ENCODE data around the gene MEOX1.

MEOX1 gene

GRCh38 chr17:43661699-43662412 lies at the start of gene MEOX1:
MEOX1 (minus strand) TSS chr17:43661922; CDS start chr17:43661534, 388 bp downstream.
- Histone ChIP-seq H3K4me1 (ENCODE audit: control insufficient read depth in 1 of 2, insufficient read depth in 1 of 2, low read depth in 1 of 2, low read length in 1 of 2) (no peaks in the 10 kb centered on the region), H3K27ac (no peak within 1 kb of the TSS), H3K9me3 (no peaks in the 10 kb centered on the region), H3K36me3 (no peaks in the 10 kb centered on the region), H3K4me3 (ENCODE audit: low read depth in 1 of 2, low read length in 1 of 2) (no peak within 1 kb of the TSS), H3K27me3 (peaks cover 27% of the 10 kb centered on the region)
- TF ChIP-seq, protein P1, sequence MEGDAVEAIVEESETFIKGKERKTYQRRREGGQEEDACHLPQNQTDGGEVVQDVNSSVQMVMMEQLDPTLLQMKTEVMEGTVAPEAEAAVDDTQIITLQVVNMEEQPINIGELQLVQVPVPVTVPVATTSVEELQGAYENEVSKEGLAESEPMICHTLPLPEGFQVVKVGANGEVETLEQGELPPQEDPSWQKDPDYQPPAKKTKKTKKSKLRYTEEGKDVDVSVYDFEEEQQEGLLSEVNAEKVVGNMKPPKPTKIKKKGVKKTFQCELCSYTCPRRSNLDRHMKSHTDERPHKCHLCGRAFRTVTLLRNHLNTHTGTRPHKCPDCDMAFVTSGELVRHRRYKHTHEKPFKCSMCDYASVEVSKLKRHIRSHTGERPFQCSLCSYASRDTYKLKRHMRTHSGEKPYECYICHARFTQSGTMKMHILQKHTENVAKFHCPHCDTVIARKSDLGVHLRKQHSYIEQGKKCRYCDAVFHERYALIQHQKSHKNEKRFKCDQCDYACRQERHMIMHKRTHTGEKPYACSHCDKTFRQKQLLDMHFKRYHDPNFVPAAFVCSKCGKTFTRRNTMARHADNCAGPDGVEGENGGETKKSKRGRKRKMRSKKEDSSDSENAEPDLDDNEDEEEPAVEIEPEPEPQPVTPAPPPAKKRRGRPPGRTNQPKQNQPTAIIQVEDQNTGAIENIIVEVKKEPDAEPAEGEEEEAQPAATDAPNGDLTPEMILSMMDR (IDR thresholded peaks at IDR 0.05), result no peak

- Histone ChIP-seq H3K9me3 (no peaks in the 10 kb centered on the region), H3K27ac (no peak overlapping the region), H3K27me3 (peaks cover 46% of the 10 kb centered on the region), H3K36me3 (no peaks in the 10 kb centered on the region), H3K4me3 (ENCODE audit: low read depth in 1 of 2, low read length in 1 of 2) (no peak overlapping the region), H3K4me1 (ENCODE audit: control insufficient read depth in 1 of 2, insufficient read depth in 1 of 2, low read depth in 1 of 2, low read length in 1 of 2) (peaks cover 19 to 23% of the 10 kb centered on the region in 2 experiments)
- TF ChIP-seq, protein P1 (IDR thresholded peaks at IDR 0.05), result no peak
Observed at GRCh38 chr17:43710101-43710500, 48.4 kb upstream of the MEOX1 start.

DNA sequence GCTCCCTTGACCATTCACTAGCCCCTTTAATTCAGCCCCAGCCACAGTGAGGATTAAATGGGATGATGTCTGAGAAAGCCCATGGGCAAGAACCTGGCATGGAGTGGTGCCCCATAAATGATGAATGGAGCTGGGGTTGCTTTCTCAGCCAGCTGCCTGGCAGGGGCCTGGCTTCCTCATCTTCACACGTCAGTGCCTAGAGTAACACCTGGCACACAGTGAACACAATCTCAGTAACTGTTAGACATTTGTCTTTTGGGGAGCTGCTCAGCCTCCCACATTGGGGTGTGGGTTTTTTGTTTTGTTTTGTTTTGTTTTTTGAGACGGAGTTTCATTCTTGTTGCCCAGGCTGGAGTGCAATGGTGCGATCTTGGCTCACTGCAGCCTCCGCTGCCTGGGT lies 47.5 kb upstream of the MEOX1 start:
- no peak overlapping the region for H3K4me3 ChIP-seq (ENCODE audit: low read depth in 1 of 2, low read length in 1 of 2)
- no peak overlapping the region for H3K27ac ChIP-seq
- H3K4me1 ChIP-seq (ENCODE audit: control insufficient read depth in 1 of 2, insufficient read depth in 1 of 2, low read depth in 1 of 2, low read length in 1 of 2), result peaks cover 15 to 18% of the 10 kb centered on the region in 2 experiments
- H3K27me3 ChIP-seq, result peaks cover 41% of the 10 kb centered on the region
- TF ChIP-seq, protein P1 (IDR thresholded peaks at IDR 0.05), result no peak
- no peaks in the 10 kb centered on the region for H3K36me3 ChIP-seq
- no peaks in the 10 kb centered on the region for H3K9me3 ChIP-seq

DNA sequence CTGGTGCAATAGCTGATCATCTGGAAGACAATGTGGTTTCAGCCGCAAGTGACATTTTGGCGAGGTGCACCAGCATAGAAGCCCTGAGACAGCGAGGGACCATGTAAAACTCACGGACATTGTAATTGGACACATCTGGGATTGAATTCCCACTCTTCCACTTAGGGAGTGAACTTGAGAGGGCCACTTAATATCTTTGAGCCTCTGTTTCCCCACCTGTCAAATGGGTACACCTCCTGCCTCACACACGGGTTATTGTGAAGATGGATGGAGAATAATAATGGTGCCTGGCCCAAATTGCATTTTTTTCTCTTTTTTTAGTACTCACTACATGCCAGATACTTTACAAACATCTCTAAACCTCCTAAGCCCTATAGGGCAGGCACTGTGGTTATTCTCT lies 45.5 kb upstream of the MEOX1 start:
- Histone ChIP-seq H3K9me3 (no peaks in the 10 kb centered on the region), H3K27me3 (peaks cover 30% of the 10 kb centered on the region), H3K4me3 (ENCODE audit: low read depth in 1 of 2, low read length in 1 of 2) (no peak overlapping the region), H3K27ac (no peak overlapping the region), H3K4me1 (ENCODE audit: control insufficient read depth in 1 of 2, insufficient read depth in 1 of 2, low read depth in 1 of 2, low read length in 1 of 2) (no peaks in the 10 kb centered on the region), H3K36me3 (no peaks in the 10 kb centered on the region)
- TF ChIP-seq, protein P1 (IDR thresholded peaks at IDR 0.05), result no peak

DNA sequence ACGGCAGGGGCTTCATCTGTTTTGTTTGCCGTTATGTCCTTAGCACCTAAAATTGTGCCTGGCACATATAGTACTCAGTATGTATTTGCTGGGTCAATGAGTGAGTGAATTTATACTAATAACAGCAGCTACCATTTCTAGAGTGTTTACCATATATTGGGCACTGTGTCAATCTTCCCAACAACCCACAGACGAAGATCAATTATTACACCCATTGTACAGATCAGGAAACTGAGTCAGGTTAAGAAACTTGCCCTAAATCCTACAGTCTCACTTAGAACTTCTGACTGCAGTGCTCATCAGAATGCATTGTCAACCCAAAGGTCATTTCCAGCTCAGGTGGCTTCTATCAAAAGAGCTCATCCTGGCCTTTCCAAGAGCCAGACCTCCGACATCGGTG lies 44.5 kb upstream of the MEOX1 start:
- H3K27ac ChIP-seq, result no peak overlapping the region
- no peaks in the 10 kb centered on the region for H3K9me3 ChIP-seq
- no peaks in the 10 kb centered on the region for H3K36me3 ChIP-seq
- no peak overlapping the region for H3K4me3 ChIP-seq (ENCODE audit: low read depth in 1 of 2, low read length in 1 of 2)
- H3K4me1 ChIP-seq (ENCODE audit: control insufficient read depth in 1 of 2, insufficient read depth in 1 of 2, low read depth in 1 of 2, low read length in 1 of 2), result no peaks in the 10 kb centered on the region
- H3K27me3 ChIP-seq, result peaks cover 37% of the 10 kb centered on the region
- TF ChIP-seq, protein P1 (IDR thresholded peaks at IDR 0.05), result no peak

All from neutrophil (primary cell).